Measurements from ENCODE around the gene APBA1. TPM values are rescaled to one million over a fixed set of nuclear protein-coding genes. Genes with fewer than 3 reads are reported as not detected.

The APBA1 gene
- total RNA-seq, 1 experiment from 2014 or later, result 0.05 TPM

DNA sequence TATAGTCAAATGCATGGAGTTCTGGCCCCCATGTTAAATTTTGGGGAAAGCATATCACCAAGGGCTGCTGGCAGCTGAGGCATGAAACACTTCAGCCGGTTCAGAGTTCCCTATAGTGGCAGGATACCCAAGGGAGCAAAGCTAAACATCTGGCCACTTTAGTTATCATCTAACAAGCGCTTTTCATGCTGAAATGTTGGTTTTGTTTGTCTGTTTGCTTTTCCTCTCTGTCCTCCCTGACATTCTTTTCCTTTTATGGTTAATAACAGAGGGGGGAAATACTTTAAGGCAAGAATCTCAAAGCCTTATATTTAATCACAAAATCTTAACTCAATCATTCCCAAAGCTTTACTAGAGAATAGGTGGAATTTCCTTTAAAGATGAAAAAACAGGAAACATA is 11.9 kb downstream of the APBA1 start:
- Histone ChIP-seq H3K27ac (ENCODE audit: low read length) (no peak overlapping the region), H3K27me3 (ENCODE audit: control insufficient read depth, insufficient read depth, low read length) (no peaks in the 10 kb centered on the region), H3K4me1 (ENCODE audit: control insufficient read depth, insufficient read depth, low read length) (no peaks in the 10 kb centered on the region), H3K36me3 (ENCODE audit: control insufficient read depth, insufficient read depth, low read length) (no peaks in the 10 kb centered on the region), H3K9me3 (ENCODE audit: control insufficient read depth, insufficient read depth, low read depth, low read length) (no peaks in the 10 kb centered on the region), H3K4me3 (ENCODE audit: low read depth in 2 of 2, low read length in 2 of 2) (no peak overlapping the region)
- POLR2A ChIA-PET, result no interaction called here
- in situ Hi-C loops (cut with HindIII; ENCODE audit: low pct_unique_long_range_greater_than_20kb, low sequenced_read_pairs), result no loop called here
- CTCF ChIA-PET, result no interaction called here
- BruUV-seq (replicated peaks), result no TSS peak
- intact Hi-C loops (cut with micrococcal nuclease; ENCODE audit: unreplicated experiment), result no loop called here
- ATAC-seq (no peak), DNase-seq (ENCODE audit: low read depth, low spot score) (no peak)
- TF ChIP-seq, protein P1, sequence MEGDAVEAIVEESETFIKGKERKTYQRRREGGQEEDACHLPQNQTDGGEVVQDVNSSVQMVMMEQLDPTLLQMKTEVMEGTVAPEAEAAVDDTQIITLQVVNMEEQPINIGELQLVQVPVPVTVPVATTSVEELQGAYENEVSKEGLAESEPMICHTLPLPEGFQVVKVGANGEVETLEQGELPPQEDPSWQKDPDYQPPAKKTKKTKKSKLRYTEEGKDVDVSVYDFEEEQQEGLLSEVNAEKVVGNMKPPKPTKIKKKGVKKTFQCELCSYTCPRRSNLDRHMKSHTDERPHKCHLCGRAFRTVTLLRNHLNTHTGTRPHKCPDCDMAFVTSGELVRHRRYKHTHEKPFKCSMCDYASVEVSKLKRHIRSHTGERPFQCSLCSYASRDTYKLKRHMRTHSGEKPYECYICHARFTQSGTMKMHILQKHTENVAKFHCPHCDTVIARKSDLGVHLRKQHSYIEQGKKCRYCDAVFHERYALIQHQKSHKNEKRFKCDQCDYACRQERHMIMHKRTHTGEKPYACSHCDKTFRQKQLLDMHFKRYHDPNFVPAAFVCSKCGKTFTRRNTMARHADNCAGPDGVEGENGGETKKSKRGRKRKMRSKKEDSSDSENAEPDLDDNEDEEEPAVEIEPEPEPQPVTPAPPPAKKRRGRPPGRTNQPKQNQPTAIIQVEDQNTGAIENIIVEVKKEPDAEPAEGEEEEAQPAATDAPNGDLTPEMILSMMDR (IDR thresholded peaks at IDR 0.05), result no peak
- TF ChIP-seq POLR2AphosphoS5 (IDR thresholded peaks at IDR 0.05; ENCODE audit: low read depth, low read length), result no peak
- no peak for TF ChIP-seq TCF7L2 (IDR thresholded peaks at IDR 0.05; ENCODE audit: low read depth, low read length)
- TF ChIP-seq, protein P2, sequence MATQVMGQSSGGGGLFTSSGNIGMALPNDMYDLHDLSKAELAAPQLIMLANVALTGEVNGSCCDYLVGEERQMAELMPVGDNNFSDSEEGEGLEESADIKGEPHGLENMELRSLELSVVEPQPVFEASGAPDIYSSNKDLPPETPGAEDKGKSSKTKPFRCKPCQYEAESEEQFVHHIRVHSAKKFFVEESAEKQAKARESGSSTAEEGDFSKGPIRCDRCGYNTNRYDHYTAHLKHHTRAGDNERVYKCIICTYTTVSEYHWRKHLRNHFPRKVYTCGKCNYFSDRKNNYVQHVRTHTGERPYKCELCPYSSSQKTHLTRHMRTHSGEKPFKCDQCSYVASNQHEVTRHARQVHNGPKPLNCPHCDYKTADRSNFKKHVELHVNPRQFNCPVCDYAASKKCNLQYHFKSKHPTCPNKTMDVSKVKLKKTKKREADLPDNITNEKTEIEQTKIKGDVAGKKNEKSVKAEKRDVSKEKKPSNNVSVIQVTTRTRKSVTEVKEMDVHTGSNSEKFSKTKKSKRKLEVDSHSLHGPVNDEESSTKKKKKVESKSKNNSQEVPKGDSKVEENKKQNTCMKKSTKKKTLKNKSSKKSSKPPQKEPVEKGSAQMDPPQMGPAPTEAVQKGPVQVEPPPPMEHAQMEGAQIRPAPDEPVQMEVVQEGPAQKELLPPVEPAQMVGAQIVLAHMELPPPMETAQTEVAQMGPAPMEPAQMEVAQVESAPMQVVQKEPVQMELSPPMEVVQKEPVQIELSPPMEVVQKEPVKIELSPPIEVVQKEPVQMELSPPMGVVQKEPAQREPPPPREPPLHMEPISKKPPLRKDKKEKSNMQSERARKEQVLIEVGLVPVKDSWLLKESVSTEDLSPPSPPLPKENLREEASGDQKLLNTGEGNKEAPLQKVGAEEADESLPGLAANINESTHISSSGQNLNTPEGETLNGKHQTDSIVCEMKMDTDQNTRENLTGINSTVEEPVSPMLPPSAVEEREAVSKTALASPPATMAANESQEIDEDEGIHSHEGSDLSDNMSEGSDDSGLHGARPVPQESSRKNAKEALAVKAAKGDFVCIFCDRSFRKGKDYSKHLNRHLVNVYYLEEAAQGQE (IDR thresholded peaks at IDR 0.05; ENCODE audit: insufficient read depth in 1 of 2, low read depth in 2 of 2, low read length in 1 of 2), result no peak
- no peak for TF ChIP-seq SIN3A (IDR thresholded peaks at IDR 0.05; ENCODE audit: borderline replicate concordance, insufficient read depth, low read depth, low read length)

DNA sequence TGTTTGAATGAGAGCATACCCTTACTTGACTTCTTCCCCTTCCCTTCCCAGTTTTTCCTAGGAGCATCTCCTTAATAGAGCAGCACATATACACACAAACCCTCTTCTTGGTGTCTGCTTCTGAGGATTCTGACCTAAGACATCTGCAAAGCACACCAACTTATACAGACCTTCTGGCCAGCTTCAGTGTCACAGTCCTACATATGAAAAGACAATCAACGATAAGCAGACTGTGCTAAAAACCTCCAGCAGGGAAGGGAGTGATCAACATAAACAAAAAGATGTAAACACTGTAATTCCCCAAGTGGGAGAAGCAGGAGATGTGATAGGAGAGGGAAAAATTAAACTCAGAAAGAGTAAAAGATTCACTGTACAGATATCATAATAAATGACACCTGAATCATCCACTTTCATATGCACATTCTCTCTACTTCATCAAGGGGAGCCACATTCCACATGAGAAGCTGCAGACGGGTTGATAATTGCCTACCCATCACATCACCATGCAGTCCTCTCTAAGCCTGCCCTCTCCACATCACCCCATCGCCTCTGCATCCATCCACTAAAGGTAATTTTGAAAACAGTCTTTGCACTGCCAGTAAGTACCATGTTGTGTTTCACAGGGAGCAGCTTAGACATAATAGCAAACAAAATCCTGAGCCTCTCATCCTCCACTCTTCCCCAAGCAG is 13.0 kb downstream of the APBA1 start:
- no peaks in the 10 kb centered on the region for H3K36me3 ChIP-seq (ENCODE audit: control insufficient read depth, insufficient read depth, low read length)
- in situ Hi-C loops (cut with HindIII; ENCODE audit: low pct_unique_long_range_greater_than_20kb, low sequenced_read_pairs) (no loop called here), intact Hi-C loops (cut with micrococcal nuclease; ENCODE audit: unreplicated experiment) (no loop called here)
- no peaks in the 10 kb centered on the region for H3K4me1 ChIP-seq (ENCODE audit: control insufficient read depth, insufficient read depth, low read length)
- H3K9me3 ChIP-seq (ENCODE audit: control insufficient read depth, insufficient read depth, low read depth, low read length), result no peaks in the 10 kb centered on the region
- ChIA-PET CTCF (no interaction called here), POLR2A (no interaction called here)
- H3K27me3 ChIP-seq (ENCODE audit: control insufficient read depth, insufficient read depth, low read length), result no peaks in the 10 kb centered on the region
- no peak overlapping the region for H3K27ac ChIP-seq (ENCODE audit: low read length)
- BruUV-seq (replicated peaks), result no TSS peak
- no peak for TF ChIP-seq TCF7L2 (IDR thresholded peaks at IDR 0.05; ENCODE audit: low read depth, low read length)
- TF ChIP-seq POLR2AphosphoS5 (IDR thresholded peaks at IDR 0.05; ENCODE audit: low read depth, low read length), result no peak
- TF ChIP-seq, protein P1 (IDR thresholded peaks at IDR 0.05), result no peak
- TF ChIP-seq SIN3A (IDR thresholded peaks at IDR 0.05; ENCODE audit: borderline replicate concordance, insufficient read depth, low read depth, low read length), result no peak
- TF ChIP-seq, protein P2 (IDR thresholded peaks at IDR 0.05; ENCODE audit: insufficient read depth in 1 of 2, low read depth in 2 of 2, low read length in 1 of 2), result no peak
- no peak overlapping the region for H3K4me3 ChIP-seq (ENCODE audit: low read depth in 2 of 2, low read length in 2 of 2)
- DNase-seq (ENCODE audit: low read depth, low spot score) (no peak), ATAC-seq (no peak)
